GM15510 (cell line): ENCODE measurements around the gene PLAAT2.

Source experiments
- POLR2A ChIP-seq: IDR thresholded peaks from 3 replicates; pipeline ENCODE4 v1.6.1; 2011; ENCODE audit warnings: borderline replicate concordance; ENCODE audit not compliant: insufficient read length; ENCODE audit errors: extremely low read depth

The PLAAT2 gene

DNA sequence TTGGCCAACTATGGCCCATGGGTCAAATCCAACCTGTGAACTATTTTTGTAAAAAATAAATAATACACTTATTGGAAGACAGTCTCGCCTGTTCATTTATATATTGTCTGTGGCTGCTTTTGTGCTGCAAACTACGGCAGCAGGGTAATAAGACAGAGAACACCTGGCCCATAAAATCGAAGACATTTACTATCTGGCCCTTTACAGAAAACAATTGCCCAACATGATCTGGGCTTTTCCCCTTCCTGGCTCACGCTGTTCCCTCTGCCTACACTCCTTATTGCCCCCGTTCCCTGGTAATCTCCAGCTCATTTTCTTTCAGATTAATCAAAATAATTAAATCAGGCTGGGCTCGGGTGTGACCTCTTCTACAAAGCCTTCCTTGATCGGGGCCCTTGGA, 5.6 kb downstream of the PLAAT2 start:
- no peak for TF ChIP-seq POLR2A

DNA sequence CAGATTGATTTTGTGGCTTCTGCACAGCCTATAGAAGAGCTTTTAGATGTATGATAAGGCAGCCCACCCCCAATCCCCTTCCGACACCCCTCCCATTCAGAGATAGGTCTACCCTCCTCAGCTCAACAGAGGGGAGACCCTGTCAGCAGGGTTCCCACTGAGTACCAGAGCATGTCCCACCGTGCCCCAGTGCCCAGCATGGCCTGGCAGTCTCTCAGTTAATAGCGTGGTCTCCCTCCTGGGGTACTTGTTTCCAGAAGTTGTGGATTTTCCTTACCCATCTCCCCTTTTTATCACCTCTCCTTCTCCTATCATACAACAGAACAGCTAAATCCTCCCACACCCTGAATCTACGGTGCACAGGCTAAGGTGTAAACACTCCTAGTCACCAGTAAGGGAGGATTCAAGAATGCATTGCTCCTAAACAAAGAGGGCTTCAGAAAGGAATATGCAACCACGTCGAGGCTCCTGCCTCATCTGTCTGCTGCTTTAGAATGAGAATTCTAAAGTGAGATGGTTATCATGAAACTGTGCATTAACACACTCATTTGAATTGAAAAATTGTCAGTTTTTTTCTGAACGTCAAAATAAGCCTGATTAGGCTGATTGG, 6.7 kb downstream of the PLAAT2 start:
- TF ChIP-seq POLR2A: no peak

DNA sequence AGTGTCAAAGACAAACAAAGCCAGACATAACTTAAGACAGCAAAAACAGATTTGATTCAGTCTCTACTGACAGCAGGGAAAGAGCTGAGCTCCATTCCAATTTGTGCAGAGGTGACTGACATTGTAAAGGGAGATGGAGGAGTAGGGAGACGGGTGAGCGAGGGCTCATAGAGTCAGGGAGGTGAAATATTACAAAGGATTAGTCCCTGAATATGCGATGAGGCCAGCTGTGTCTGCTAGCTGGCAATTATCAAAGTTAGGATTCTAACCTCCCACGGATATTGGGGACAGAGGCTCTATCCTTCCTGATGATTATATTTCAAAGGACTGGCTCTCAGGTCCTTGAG, 8.3 kb downstream of the PLAAT2 start:
- no peak for TF ChIP-seq POLR2A

DNA sequence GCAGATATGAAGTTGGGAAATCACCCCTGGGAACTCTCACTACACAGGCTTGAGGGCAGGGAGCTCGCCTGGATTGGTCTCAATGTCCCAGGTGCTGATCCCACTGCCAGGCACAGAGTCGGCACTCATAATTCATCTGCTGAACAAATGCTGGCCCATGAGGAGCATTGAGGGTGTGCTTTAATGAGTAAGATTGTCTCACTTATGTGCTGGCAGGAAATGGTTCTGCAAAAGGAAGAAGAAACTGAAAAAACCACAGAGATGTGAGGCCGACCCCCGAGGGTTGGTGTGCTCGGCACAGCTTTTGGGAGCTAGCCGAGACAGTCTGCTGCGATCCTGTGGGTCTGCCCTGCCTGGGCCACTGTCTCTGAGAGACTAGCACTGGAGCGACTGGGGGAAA, 9.4 kb downstream of the PLAAT2 start:
- TF ChIP-seq POLR2A: no peak

DNA sequence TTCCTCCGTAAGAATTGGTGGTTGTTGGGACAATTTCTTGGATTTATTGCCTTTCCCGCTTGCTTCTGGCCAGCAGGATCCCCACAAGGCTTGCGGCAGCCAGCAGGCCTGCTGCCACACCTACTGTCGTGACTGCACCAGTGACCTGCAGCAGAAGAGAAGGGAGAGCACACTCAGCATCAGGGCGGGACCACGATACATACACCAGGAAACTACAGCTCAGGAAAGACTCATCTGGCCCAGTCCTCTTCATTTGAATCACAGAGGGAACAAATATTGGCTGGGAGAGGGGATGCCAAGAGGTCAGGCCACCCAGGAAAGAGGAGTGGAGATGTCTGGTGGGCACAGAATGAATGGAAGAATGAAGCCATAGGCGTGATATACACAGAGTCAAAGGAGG, 10.3 kb downstream of the PLAAT2 start:
- TF ChIP-seq POLR2A: no peak

DNA sequence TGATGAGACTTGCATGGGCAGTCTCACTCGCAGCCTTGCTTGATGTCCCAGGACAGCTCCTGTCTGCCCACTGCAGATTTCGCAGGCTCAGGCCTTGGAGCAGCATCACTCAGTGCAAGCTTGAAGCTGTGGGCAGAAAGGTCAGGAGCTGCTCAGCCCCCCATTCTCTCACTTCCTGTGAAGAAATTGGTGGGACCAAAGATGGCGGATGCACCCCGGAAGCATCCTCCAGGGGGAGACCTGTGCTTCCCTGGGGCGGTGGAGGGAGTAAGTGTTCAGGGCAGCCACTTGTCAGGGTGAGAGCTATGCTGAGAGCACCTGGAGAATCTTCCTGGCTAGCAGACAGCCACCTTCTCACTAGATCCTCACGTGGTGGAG, 11.3 kb downstream of the PLAAT2 start:
- TF ChIP-seq POLR2A: no peak

DNA sequence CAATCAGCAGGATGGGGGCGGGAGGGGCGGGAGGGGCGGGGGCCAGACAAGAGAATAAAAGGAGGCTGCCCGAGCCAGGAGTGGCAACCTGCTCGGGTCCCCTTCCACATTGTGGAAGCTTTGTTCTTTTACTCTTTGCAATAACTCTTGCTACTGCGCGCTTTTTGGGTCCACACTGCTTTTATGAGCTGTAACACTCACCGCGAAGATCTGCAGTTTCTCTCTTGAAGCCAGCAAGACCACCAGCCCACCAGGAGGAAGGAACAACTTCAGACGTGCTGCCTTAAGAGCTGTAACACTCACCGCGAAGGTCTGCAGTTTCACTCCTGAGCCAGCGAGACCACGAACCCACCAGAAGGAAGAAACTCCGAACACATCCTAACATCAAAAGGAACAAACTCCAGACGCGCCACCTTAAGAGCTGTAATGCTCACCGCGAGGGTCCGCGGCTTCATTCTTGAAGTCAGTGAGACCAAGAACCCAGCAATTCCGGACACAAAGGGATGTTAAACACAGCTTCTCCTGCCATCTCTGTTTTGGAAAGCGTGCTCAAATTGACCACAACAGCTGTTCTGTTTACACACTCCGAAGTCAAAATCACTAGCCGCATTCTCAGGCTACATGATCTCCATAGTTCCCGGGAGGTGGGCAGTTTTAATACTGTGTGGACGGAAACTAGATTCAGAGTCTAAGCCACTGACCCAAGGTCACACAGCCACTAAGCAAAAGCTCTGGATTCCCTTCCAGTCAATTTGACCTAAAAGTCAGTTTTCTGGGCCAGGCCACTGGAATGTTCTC, 11.9 kb downstream of the PLAAT2 start:
- TF ChIP-seq POLR2A: no peak

DNA sequence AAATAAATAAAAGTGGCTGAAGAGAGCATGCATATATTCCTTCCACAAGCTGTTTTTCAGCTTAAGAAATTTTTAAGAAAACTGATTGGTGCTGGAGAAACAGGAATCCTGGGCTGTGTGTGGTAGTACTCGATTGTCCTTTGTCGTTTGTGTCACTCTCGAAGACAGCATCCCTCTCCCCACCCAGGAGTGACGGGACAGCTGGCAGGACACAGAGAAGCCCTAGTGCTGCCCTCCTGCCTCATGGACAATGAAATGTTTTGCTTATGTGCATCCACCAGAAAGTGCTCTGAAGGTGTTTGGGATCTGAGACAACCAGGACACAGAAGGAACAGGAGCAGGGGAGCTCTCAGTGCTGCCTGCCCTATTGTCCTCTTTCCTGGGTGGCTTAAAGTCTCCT, 13.8 kb downstream of the PLAAT2 start:
- TF ChIP-seq POLR2A: no peak

DNA sequence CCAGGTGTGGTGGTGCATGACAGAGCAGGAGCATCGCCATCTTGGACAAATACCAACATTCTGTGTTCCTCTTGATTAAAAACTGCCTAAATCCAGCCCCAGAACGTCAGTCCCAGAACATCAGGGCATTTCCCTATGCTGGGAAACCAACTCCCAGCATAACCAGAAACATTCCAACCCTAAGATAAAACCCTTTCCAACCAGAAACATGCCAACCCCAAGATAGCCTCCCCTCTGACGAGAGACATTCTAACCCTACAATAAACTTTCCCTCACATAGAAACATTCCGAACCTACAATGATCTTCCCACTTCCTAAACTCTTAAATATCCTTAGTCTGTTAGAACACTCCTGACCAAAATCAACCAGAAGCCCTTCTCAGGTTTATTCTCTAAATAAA, 15.0 kb downstream of the PLAAT2 start:
- no peak for TF ChIP-seq POLR2A

DNA sequence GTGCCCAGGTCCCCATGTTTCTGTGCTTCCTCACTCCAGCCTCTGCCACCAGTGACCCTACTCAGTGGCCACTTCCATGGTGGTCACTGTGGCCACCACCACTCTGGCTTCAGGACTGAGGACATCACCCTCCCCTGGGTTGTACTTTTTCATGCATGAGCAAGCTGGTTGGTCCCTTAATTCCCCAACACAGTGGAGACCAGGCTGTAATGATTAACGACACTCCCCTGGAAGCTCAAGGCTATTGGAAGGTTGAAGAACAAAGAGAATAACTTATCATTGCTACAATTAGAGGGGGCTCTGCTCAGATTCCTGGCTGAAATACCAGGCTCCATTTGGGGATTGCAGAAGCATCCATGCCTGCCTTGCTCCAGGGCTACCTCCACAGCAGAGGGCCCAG, 16.1 kb downstream of the PLAAT2 start:
- no peak for TF ChIP-seq POLR2A

DNA sequence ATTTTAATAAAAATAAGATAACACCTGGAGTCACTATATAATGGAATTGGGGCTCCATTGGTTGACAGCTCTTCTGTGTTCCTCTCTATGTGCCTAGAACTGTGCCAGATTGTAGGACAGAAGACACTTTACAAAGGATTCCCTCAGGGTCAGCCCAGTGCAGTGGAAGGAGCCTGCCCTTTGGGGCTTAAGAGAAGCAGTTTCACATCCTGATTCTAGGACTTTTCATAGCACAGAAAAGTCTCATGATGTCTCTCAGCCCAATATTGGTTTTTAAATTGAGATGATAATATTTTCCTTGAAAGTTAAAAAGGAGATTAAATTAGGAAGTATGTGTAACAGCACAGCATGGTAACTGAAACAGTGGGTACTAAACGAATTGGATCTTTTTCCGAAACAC, 19.5 kb downstream of the PLAAT2 start:
- no peak for TF ChIP-seq POLR2A

DNA sequence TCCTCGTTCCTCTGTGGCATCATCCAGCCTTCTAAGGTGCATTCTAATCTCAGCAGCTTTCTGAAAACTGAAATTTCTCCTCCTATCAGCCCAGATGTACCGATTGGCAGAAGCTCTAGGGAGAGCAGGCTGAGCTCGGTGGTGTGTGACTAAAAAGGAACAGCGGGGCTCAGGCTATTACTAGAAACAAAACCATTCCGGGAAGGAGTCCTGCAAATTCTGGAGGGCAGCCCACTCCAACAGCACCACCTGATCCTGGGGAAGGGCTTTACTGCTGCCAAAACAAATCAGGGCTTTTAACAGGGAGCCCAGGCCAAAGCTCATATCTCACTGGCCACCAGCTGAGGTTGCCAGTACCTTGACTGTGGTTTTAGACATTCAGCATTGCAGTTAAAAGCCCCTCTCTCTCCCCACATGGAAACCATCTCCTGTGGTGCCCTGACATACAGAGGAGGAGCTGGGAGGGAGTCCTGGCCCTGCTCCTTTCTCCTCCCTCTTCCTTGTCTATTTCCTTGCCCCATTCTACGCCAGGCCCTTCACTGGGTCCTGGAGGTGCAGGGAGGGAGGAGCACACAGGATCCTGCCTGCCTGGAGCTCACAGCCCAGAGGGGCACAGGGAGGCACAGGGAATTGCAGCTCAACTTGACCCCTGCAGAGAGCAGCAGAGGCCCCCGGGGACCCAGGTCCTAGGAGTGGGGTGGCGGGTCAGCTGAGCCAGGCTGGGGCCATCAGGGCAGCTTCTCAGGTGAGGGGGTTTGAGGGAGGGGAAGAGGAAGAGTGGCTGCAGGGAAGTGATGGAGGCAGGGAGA, 25.7 kb downstream of the PLAAT2 start:
- TF ChIP-seq POLR2A: no peak

DNA sequence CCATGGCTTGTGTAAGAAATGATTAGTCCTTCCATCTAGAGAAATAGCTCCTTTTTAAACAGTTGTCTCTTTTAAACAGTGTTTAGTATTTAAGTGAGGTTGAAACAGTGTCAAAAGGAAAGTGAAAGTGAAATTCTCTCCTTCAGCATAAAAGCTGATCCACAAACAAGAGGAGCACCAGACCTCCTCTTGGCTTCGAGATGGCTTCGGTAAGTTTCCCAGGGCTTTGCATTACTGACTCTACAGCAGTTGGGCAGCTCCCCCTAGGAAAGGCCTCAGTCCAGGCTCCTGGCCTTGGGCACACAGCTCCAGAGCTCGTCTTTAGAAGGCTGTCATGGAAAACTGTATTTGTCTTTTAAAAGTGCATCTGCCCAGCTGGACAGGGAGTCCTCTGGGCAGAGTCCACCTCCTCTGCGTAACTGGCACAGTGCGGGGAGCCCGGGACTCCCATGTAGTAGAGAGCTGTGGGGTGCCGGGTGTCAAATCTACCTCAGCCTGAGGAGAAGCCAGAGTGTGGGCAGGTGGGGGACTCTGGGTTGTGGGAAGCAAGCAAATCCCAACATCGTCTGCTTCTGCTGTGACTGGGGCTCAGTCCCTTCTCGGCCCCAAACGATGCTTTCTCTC, 26.4 kb downstream of the PLAAT2 start, which contains the start of gene PLAAT4:
TSS of gene PLAAT4 (plus strand) at position 140 of the 624 bp plus-strand sequence. CDS start at position 201, 61 bp downstream.
- no peak for TF ChIP-seq POLR2A

DNA sequence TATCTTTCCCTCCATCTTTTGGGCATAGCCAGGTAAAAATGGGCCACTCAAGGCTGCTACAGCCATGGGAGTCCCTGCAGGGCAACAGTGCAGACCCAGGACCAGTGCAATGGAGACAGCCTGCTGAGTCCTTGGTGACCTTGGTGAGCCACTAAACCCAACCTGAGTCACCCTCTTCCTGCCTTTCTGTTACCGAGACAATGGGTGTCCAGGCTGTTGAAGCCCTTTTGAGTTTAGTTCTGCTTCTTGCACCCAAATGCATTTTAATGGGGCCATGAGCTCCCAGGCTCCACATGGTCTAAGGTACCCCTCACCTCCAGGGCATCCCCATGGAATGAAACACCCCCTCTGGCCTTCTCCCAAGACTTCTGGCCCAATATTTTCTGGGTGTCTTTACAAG, 27.4 kb downstream of the PLAAT2 start:
- no peak for TF ChIP-seq POLR2A

DNA sequence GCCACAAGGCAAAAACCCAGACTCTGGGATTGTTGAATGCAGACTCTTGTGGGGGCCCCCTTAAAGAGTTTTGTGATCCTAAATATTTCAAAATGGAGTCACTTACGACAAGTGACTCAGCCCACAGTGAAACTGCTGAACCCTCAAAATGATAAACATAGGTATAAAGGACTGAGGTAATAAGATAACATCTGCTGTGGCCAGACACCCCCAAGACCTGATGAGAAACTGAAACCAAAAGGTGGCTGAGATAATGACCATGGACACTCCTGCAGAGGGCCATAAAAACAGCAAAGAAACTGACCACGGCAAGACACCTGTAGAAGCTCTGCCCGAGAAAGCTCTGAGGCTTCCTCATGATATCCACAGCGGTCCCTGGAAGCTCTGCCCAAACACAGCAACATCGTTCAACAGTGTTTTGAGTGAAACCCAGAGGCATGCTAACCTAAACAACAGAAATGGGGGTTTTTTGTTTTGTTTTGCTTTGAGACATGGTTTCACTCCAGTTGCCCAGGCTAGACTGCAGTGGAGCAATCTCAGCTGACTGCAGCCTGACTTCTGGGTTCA, 28.2 kb downstream of the PLAAT2 start:
- no peak for TF ChIP-seq POLR2A
